ENCODE measurements around the gene USP10. TPM values are rescaled to one million over a fixed set of nuclear protein-coding genes. Genes with fewer than 3 reads are reported as not detected.

USP10 gene
- polyA plus RNA-seq, 3 donors, result 38.7 to 115 (median 90.9) TPM

GRCh38 chr16:84700446-84701300 lies 873 bp downstream of the USP10 start:
- Mint-ChIP-seq H3K27ac (peak overlapping the region; percentile 87 to 94 (median 91)), H3K27me3 (ENCODE audit: low read depth in 3 of 3) (no peaks in the 10 kb centered on the region), H3K36me3 (peaks cover 6 to 11% of the 10 kb centered on the region in 2 donors), H3K4me1 (peaks cover 41% of the 10 kb centered on the region), H3K9me3 (peaks cover 0 to 4% (median 0%) of the 10 kb centered on the region in 7 donors), H3K4me3 (peak overlapping the region; percentile 94 to 95)
- no peaks in the 10 kb centered on the region for H3K9me3 ChIP-seq (replicated peaks in 1 of 2; ENCODE audit: control insufficient read depth in 1 of 2, insufficient read depth in 1 of 2, low read length in 2 of 2)
- H3K4me3 ChIP-seq (replicated peaks in 1 of 3; ENCODE audit: low read depth in 2 of 3, low read length in 3 of 3), result peak overlapping the region; percentile 79 to 96 (median 89)
- H3K4me2 ChIP-seq (replicated peaks; ENCODE audit: extremely low read depth, low read length, poor library complexity, severe bottlenecking), result peak overlapping the region; percentile 97
- 2% methylated on average over 10 of the region's 28 CpGs for WGBS (ENCODE audit: insufficient coverage)
- H3K9ac ChIP-seq (ENCODE audit: insufficient read depth, low read length, poor library complexity, severe bottlenecking), result peak overlapping the region; percentile 94
- peak overlapping the region; percentile 98 for H2AFZ ChIP-seq (ENCODE audit: insufficient read depth, low read depth, low read length, poor library complexity, severe bottlenecking)
- TF ChIP-seq CTCF (IDR thresholded peaks at IDR 0.05), result no peak
- intact Hi-C loops (cut with micrococcal nuclease), result no loop called here
- no peaks in the 10 kb centered on the region for H3K36me3 ChIP-seq (replicated peaks in 1 of 2; ENCODE audit: control insufficient read depth in 1 of 2, insufficient read depth in 2 of 2, low read length in 2 of 2)
- peaks cover 65% of the 10 kb centered on the region for H3K79me2 ChIP-seq (ENCODE audit: insufficient read depth, low read length)
- peak overlapping the region; percentile 63 to 88 for H3K27ac ChIP-seq (ENCODE audit: low read depth in 1 of 2, low read length in 2 of 2)
- peak in 2 of 3 donors; percentile 34 to 35 for DNase-seq
- peaks cover 13 to 35% of the 10 kb centered on the region in 2 donors for H3K4me1 ChIP-seq (ENCODE audit: control insufficient read depth in 1 of 2, insufficient read depth in 2 of 2, low read length in 2 of 2)
- H4K20me1 ChIP-seq (ENCODE audit: insufficient read depth, low read length), result peaks cover 53% of the 10 kb centered on the region
- no peaks in the 10 kb centered on the region for H3K27me3 ChIP-seq (ENCODE audit: control insufficient read depth in 2 of 2, insufficient read depth in 2 of 2, low read length in 2 of 2)

DNA sequence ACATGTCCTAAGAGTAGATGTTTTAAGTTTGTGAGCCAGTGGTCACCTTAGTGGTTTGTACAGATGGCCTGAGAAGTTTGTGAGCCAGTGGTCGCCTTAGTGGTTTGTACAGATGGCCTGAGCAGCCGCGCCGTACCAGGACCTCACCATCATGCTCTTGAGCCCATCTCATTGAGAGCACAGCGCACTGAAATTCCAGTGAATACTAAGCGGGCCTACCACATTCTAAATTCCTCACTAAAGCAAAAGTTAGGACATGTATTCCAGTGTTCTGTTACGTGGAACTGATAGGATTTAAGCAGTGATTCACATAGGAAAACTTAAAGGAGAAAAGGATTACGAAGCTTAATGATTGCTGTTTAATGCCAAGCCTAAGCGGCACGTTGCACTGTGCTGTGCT lies 3.9 kb downstream of the USP10 start:
- Histone ChIP-seq H4K20me1 (ENCODE audit: insufficient read depth, low read length) (peaks cover 82% of the 10 kb centered on the region), H3K9me3 (replicated peaks in 1 of 2; ENCODE audit: control insufficient read depth in 1 of 2, insufficient read depth in 1 of 2, low read length in 2 of 2) (no peaks in the 10 kb centered on the region), H3K27me3 (ENCODE audit: control insufficient read depth in 2 of 2, insufficient read depth in 2 of 2, low read length in 2 of 2) (no peaks in the 10 kb centered on the region), H3K27ac (ENCODE audit: low read depth in 1 of 2, low read length in 2 of 2) (no peak overlapping the region), H3K9ac (ENCODE audit: insufficient read depth, low read length, poor library complexity, severe bottlenecking) (no peak overlapping the region), H3K4me1 (ENCODE audit: control insufficient read depth in 1 of 2, insufficient read depth in 2 of 2, low read length in 2 of 2) (peaks cover 18 to 49% of the 10 kb centered on the region in 2 donors), H3K36me3 (replicated peaks in 1 of 2; ENCODE audit: control insufficient read depth in 1 of 2, insufficient read depth in 2 of 2, low read length in 2 of 2) (peaks cover 0 to under 1% of the 10 kb centered on the region in 2 donors), H3K79me2 (ENCODE audit: insufficient read depth, low read length) (peaks cover 94% of the 10 kb centered on the region), H3K4me2 (replicated peaks; ENCODE audit: extremely low read depth, low read length, poor library complexity, severe bottlenecking) (no peak overlapping the region), H3K4me3 (replicated peaks in 1 of 3; ENCODE audit: low read depth in 2 of 3, low read length in 3 of 3) (no peak overlapping the region), H2AFZ (ENCODE audit: insufficient read depth, low read depth, low read length, poor library complexity, severe bottlenecking) (no peak overlapping the region)
- H3K4me1 Mint-ChIP-seq, result peaks cover 60% of the 10 kb centered on the region
- 92% methylated on average over 6 of the region's 10 CpGs for WGBS (ENCODE audit: insufficient coverage)
- no peaks in the 10 kb centered on the region for H3K27me3 Mint-ChIP-seq (ENCODE audit: low read depth in 3 of 3)
- intact Hi-C loops (cut with micrococcal nuclease), result no loop called here
- no peak for TF ChIP-seq CTCF (IDR thresholded peaks at IDR 0.05)
- no peak overlapping the region for H3K4me3 Mint-ChIP-seq
- no peak for DNase-seq
- no peaks in the 10 kb centered on the region for H3K9me3 Mint-ChIP-seq
- H3K36me3 Mint-ChIP-seq, result peaks cover 7 to 14% of the 10 kb centered on the region in 2 donors
- H3K27ac Mint-ChIP-seq, result peak overlapping the region in 1 of 7 donors; percentile 21
